ENCODE data around the gene TRMT11. TPM values are rescaled to one million over a fixed set of nuclear protein-coding genes. Genes with fewer than 3 reads are reported as not detected.

The TRMT11 gene
- total and polyA plus RNA-seq, 2 of the 13 experiments (the other 11 are each of a cell fraction or from before 2014, with no cell fraction given), result 42.2 to 81.9 TPM

DNA sequence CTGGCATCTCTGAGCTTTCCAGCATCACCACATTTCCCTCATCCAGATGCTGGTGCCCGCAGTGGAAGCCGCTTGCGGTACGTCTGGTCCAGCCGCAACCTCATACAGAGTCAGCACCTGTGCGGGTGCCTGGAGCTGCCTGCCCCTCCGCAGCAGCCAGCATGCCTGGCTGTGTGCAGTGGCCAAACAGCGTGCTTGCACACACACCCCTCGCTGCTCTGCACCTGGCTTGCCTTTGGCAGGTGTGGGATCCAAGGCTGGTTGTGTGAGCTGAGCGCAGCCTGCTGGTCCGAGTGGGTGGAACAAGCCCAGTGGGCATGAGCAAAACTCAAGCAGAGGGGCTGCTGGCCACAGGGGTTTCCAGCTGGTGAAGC is 32.9 kb upstream of the TRMT11 start (continued):
- TF ChIP-seq, protein P1, sequence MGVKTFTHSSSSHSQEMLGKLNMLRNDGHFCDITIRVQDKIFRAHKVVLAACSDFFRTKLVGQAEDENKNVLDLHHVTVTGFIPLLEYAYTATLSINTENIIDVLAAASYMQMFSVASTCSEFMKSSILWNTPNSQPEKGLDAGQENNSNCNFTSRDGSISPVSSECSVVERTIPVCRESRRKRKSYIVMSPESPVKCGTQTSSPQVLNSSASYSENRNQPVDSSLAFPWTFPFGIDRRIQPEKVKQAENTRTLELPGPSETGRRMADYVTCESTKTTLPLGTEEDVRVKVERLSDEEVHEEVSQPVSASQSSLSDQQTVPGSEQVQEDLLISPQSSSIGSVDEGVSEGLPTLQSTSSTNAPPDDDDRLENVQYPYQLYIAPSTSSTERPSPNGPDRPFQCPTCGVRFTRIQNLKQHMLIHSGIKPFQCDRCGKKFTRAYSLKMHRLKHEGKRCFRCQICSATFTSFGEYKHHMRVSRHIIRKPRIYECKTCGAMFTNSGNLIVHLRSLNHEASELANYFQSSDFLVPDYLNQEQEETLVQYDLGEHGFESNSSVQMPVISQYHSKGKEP (CRISPR knock-in tag; IDR thresholded peaks at IDR 0.05), result no peak
- no peak for TF ChIP-seq ARID2 (CRISPR knock-in tag; IDR thresholded peaks at IDR 0.05; ENCODE audit: borderline replicate concordance)
- TF ChIP-seq, protein P2, sequence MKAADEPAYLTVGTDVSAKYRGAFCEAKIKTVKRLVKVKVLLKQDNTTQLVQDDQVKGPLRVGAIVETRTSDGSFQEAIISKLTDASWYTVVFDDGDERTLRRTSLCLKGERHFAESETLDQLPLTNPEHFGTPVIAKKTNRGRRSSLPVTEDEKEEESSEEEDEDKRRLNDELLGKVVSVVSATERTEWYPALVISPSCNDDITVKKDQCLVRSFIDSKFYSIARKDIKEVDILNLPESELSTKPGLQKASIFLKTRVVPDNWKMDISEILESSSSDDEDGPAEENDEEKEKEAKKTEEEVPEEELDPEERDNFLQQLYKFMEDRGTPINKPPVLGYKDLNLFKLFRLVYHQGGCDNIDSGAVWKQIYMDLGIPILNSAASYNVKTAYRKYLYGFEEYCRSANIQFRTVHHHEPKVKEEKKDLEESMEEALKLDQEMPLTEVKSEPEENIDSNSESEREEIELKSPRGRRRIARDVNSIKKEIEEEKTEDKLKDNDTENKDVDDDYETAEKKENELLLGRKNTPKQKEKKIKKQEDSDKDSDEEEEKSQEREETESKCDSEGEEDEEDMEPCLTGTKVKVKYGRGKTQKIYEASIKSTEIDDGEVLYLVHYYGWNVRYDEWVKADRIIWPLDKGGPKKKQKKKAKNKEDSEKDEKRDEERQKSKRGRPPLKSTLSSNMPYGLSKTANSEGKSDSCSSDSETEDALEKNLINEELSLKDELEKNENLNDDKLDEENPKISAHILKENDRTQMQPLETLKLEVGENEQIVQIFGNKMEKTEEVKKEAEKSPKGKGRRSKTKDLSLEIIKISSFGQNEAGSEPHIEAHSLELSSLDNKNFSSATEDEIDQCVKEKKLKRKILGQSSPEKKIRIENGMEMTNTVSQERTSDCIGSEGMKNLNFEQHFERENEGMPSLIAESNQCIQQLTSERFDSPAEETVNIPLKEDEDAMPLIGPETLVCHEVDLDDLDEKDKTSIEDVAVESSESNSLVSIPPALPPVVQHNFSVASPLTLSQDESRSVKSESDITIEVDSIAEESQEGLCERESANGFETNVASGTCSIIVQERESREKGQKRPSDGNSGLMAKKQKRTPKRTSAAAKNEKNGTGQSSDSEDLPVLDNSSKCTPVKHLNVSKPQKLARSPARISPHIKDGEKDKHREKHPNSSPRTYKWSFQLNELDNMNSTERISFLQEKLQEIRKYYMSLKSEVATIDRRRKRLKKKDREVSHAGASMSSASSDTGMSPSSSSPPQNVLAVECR (CRISPR knock-in tag; IDR thresholded peaks at IDR 0.05; ENCODE audit: borderline replicate concordance), result peak; percentile 62
- TF ChIP-seq ZNF775 (CRISPR knock-in tag; IDR thresholded peaks at IDR 0.05; ENCODE audit: borderline replicate concordance), result no peak
- no peak for TF ChIP-seq ZNF317 (CRISPR knock-in tag; IDR thresholded peaks at IDR 0.05)
- no peak for TF ChIP-seq MIXL1 (CRISPR knock-in tag; IDR thresholded peaks at IDR 0.05)
- TF ChIP-seq ESRRA (CRISPR knock-in tag; IDR thresholded peaks at IDR 0.05; ENCODE audit: low read depth), result no peak
- TF ChIP-seq GLI4 (CRISPR knock-in tag; IDR thresholded peaks at IDR 0.05; ENCODE audit: borderline replicate concordance), result no peak
- TF ChIP-seq, protein P3, sequence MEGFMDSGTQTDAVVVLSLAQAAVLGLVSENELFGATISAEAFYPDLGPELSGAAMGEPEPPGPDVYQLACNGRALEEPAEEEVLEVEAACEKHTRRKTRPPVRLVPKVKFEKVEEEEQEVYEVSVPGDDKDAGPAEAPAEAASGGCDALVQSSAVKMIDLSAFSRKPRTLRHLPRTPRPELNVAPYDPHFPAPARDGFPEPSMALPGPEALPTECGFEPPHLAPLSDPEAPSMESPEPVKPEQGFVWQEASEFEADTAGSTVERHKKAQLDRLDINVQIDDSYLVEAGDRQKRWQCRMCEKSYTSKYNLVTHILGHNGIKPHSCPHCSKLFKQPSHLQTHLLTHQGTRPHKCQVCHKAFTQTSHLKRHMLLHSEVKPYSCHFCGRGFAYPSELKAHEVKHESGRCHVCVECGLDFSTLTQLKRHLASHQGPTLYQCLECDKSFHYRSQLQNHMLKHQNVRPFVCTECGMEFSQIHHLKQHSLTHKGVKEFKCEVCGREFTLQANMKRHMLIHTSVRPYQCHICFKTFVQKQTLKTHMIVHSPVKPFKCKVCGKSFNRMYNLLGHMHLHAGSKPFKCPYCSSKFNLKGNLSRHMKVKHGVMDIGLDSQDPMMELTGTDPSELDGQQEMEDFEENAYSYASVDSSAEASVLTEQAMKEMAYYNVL (CRISPR knock-in tag; IDR thresholded peaks at IDR 0.05; ENCODE audit: borderline replicate concordance), result no peak
- TF ChIP-seq, protein P4, sequence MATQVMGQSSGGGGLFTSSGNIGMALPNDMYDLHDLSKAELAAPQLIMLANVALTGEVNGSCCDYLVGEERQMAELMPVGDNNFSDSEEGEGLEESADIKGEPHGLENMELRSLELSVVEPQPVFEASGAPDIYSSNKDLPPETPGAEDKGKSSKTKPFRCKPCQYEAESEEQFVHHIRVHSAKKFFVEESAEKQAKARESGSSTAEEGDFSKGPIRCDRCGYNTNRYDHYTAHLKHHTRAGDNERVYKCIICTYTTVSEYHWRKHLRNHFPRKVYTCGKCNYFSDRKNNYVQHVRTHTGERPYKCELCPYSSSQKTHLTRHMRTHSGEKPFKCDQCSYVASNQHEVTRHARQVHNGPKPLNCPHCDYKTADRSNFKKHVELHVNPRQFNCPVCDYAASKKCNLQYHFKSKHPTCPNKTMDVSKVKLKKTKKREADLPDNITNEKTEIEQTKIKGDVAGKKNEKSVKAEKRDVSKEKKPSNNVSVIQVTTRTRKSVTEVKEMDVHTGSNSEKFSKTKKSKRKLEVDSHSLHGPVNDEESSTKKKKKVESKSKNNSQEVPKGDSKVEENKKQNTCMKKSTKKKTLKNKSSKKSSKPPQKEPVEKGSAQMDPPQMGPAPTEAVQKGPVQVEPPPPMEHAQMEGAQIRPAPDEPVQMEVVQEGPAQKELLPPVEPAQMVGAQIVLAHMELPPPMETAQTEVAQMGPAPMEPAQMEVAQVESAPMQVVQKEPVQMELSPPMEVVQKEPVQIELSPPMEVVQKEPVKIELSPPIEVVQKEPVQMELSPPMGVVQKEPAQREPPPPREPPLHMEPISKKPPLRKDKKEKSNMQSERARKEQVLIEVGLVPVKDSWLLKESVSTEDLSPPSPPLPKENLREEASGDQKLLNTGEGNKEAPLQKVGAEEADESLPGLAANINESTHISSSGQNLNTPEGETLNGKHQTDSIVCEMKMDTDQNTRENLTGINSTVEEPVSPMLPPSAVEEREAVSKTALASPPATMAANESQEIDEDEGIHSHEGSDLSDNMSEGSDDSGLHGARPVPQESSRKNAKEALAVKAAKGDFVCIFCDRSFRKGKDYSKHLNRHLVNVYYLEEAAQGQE (IDR thresholded peaks at IDR 0.05; ENCODE audit: borderline replicate concordance in 1 of 2, low read depth in 1 of 2, low read length in 2 of 2), result no peak
- TF ChIP-seq PAX8 (CRISPR knock-in tag; IDR thresholded peaks at IDR 0.05; ENCODE audit: borderline replicate concordance), result no peak
- TF ChIP-seq ZNF24 (IDR thresholded peaks at IDR 0.05), result no peak
- no peak; the same call in 1 of the 2 replicates for TF ChIP-seq ZFX (CRISPR knock-in tag; IDR thresholded peaks at IDR 0.05; ENCODE audit: low read depth)
- TF ChIP-seq TARDBP (CRISPR knock-in tag; IDR thresholded peaks at IDR 0.05), result peak; percentile 21; the same call in 1 of the 2 replicates
- 0 out of 2 replicates have a peak, but pooled peaks have one; percentile 56 for TF ChIP-seq ZIK1 (CRISPR knock-in tag; IDR thresholded peaks at IDR 0.05; ENCODE audit: borderline replicate concordance, low read depth)
- no peak for TF ChIP-seq NR2F6 (IDR thresholded peaks at IDR 0.05)
- no peak for TF ChIP-seq NR2F6 (CRISPR knock-in tag; IDR thresholded peaks at IDR 0.05)
- peak; percentile 34; the same call in 1 of the 2 replicates for TF ChIP-seq PITX1 (CRISPR knock-in tag; IDR thresholded peaks at IDR 0.05)

All from HepG2 (cell line).